SU-DHL-6 (cell line): ENCODE measurements around the gene SPP1.

ENCODE experiments used
- CTCF ChIP-seq: fragments of 200-600 bp; sonication (generic); IDR thresholded peaks from one replicate; pipeline ENCODE4 v1.5.1; 2017; ENCODE audit warnings: antibody characterized with exemption, mild to moderate bottlenecking, low read length, moderate library complexity; ENCODE audit not compliant: insufficient read depth, poor library complexity, severe bottlenecking
- EZH2phosphoT487 ChIP-seq: fragments of 200-600 bp; sonication (generic), shearing (Covaris generic); conservative IDR thresholded peaks from 2 replicates; pipeline ENCODE4 v1.6.1; 2018; ENCODE audit warnings: mild to moderate bottlenecking, antibody characterized with exemption, low read length, moderate library complexity, mixed read lengths

- TF ChIP-seq CTCF (no peak), EZH2phosphoT487 (no peak)
Measured at GRCh38 chr4:88009871-88010270, 34.4 kb downstream of the SPP1 start.
